ENCODE measurements around the gene IL13RA1. TPM values are rescaled to one million over a fixed set of nuclear protein-coding genes. Genes with fewer than 3 reads are reported as not detected.

IL13RA1 gene
- polyA plus RNA-seq, 2 of the 4 experiments (the other 2 are of a cell fraction): 51.1 to 86.8 TPM

GRCh38 chrX:118839334-118839958 lies 112.0 kb downstream of the IL13RA1 start:
- FAIRE-seq (no peak), ATAC-seq (peak; percentile 97 to 99), DNase-seq (ENCODE audit: low read depth in 1 of 2, low spot score in 1 of 2) (peak; percentile 74 to 80)
- ChIA-PET POLR2A (no interaction called here), CTCF (interaction anchor here (0.6 to 1.9 kb wide), 37 partner anchors 8 to 976 kb away, joined by 3 to 30 read pairs (median 4); partner anchors contain the start of gene ZCCHC12)
- peak overlapping the region; percentile 68 for H3K4me3 ChIP-seq
- peak overlapping the region; percentile 89 to 90 for H3K27ac ChIP-seq
- TF ChIP-seq CTCF (IDR thresholded peaks at IDR 0.05) (peak; percentile 70), EP300 (IDR thresholded peaks at IDR 0.05) (no peak), JUN (IDR thresholded peaks at IDR 0.05) (peak in 1 of 2 experiments; percentile 44; a peak in 1 of 5 replicates), RAD21 (conservative IDR thresholded peaks at IDR 0.05 in 1 of 2, IDR thresholded peaks at IDR 0.05 in 1 of 2) (peak; percentile 32 to 58; a peak in 3 of 5 replicates), PHF8 (IDR thresholded peaks at IDR 0.05; ENCODE audit: borderline replicate concordance, low read depth) (0 out of 2 replicates have a peak, but pooled peaks have one; percentile 43), USF2 (IDR thresholded peaks at IDR 0.05) (peak; percentile 95), JUNB (IDR thresholded peaks at IDR 0.05) (no peak), MAZ (IDR thresholded peaks at IDR 0.05; ENCODE audit: borderline replicate concordance, low read depth, low read length) (no peak), NPAS2 (CRISPR knock-in tag; IDR thresholded peaks at IDR 0.05; ENCODE audit: borderline replicate concordance) (peak; percentile 97), HOXB5 (CRISPR knock-in tag; IDR thresholded peaks at IDR 0.05) (no peak), POLR2A (IDR thresholded peaks at IDR 0.05; ENCODE audit: low read length) (peak; percentile 39), RCOR1 (IDR thresholded peaks at IDR 0.05; ENCODE audit: low read depth, low read length) (no peak), GATA3 (IDR thresholded peaks at IDR 0.05; ENCODE audit: borderline replicate concordance) (no peak), ZNF302 (CRISPR knock-in tag; IDR thresholded peaks at IDR 0.05) (no peak), MAX (IDR thresholded peaks at IDR 0.05) (peak; percentile 91), E2F6 (IDR thresholded peaks at IDR 0.05; ENCODE audit: borderline replicate concordance, low read depth) (peak; percentile 34; the same call in 1 of the 2 replicates), SMC3 (IDR thresholded peaks at IDR 0.05) (peak; percentile 67)
- H3K4me2 ChIP-seq: peak overlapping the region; percentile 95
- H3K9me3 ChIP-seq: no peaks in the 10 kb centered on the region
- WGBS (ENCODE audit: missing lambda C conversion rate): 31% methylated on average over 8 of the region's 50 CpGs
- H3K4me1 ChIP-seq: 0 out of 3 replicates have a peak, but pooled peaks cover 5% of the 10 kb centered on the region

Small RNA genes lying within 50 kb of the gene (small RNA-seq; reads per million reads assigned to genes)
- gene RF00566: 0 reads per million in 6 experiments

Other genes starting within 250 kb of the IL13RA1 start
- gene DOCK11, start 231.8 kb upstream of the IL13RA1 start, polyA plus RNA-seq (2011; rRNA removed): 8.7 and 9.5 TPM in 2 replicates
- gene DOCK11, start 231.8 kb upstream of the IL13RA1 start, polyA plus RNA-seq (2017; fragmentation: RNase III; extraction: RNeasy Plus Mini Kit Qiagen cat#74134 plus additional on column Dnase treatment): 5.8 to 7.8 TPM (median 5.9 TPM) in 3 replicates
- 0.11 and 0.13 TPM in 2 replicates for gene ZCCHC12, start 96.2 kb downstream of the IL13RA1 start, polyA plus RNA-seq (2011; rRNA removed)
- gene ZCCHC12, start 96.2 kb downstream of the IL13RA1 start, polyA plus RNA-seq (2017; fragmentation: RNase III; extraction: RNeasy Plus Mini Kit Qiagen cat#74134 plus additional on column Dnase treatment): 0.04 to 0.09 TPM (median 0.05 TPM) in 3 replicates
- 7.7 and 8.1 TPM in 2 replicates for gene LONRF3, start 247.0 kb downstream of the IL13RA1 start, polyA plus RNA-seq (2011; rRNA removed)
- 2.5 to 3.1 TPM (median 2.7 TPM) in 3 replicates for gene LONRF3, start 247.0 kb downstream of the IL13RA1 start, polyA plus RNA-seq (2017; fragmentation: RNase III; extraction: RNeasy Plus Mini Kit Qiagen cat#74134 plus additional on column Dnase treatment)

Data from A549 (cell line).